Measurements from ENCODE around the gene ATP6V0B. TPM values are rescaled to one million over a fixed set of nuclear protein-coding genes. Genes with fewer than 3 reads are reported as not detected.

The ATP6V0B gene
- total RNA-seq, 4 donors from 2014 or later = 135 to 180 (median 169) TPM

- WGBS, 2 donors = 96% methylated on average over 15 to 17 of the region's 20 CpGs
- TF ChIP-seq POLR2A (IDR thresholded peaks at IDR 0.05) (no peak), CTCF (IDR thresholded peaks at IDR 0.05) (no peak)
- intact Hi-C loops (cut with DNase I; ENCODE audit: low total_unique reads) = no loop called here
- no peak overlapping the region for H3K4me3 ChIP-seq (ENCODE audit: low read depth, poor library complexity, severe bottlenecking)
- DNase-seq (ENCODE audit: low spot score in 2 of 2) = no peak
Measured at GRCh38 chr1:43981636-43982035, 6.9 kb downstream of the ATP6V0B start.

GRCh38 chr1:43982241-43982640 lies 7.5 kb downstream of the ATP6V0B start:
- intact Hi-C loops (cut with DNase I; ENCODE audit: low total_unique reads) = no loop called here
- WGBS, 2 donors = 89 to 91% methylated on average over 4 to 5 of the region's 8 CpGs
- no peak overlapping the region for H3K4me3 ChIP-seq (ENCODE audit: low read depth, poor library complexity, severe bottlenecking)
- TF ChIP-seq POLR2A (IDR thresholded peaks at IDR 0.05) (no peak), CTCF (IDR thresholded peaks at IDR 0.05) (no peak)
- DNase-seq (ENCODE audit: low spot score in 2 of 2) = no peak

GRCh38 chr1:43982808-43983207 lies 8.0 kb downstream of the ATP6V0B start:
- intact Hi-C loops (cut with DNase I; ENCODE audit: low total_unique reads) = no loop called here
- 82 to 83% methylated on average over 15 of the region's 15 CpGs for WGBS, 2 donors
- TF ChIP-seq POLR2A (IDR thresholded peaks at IDR 0.05) (no peak), CTCF (IDR thresholded peaks at IDR 0.05) (no peak)
- DNase-seq (ENCODE audit: low spot score in 2 of 2) = no peak
- H3K4me3 ChIP-seq (ENCODE audit: low read depth, poor library complexity, severe bottlenecking) = no peak overlapping the region

GRCh38 chr1:43983253-43983899 lies 8.6 kb downstream of the ATP6V0B start:
- H3K4me3 ChIP-seq (ENCODE audit: low read depth, poor library complexity, severe bottlenecking) = no peak overlapping the region
- DNase-seq (ENCODE audit: low spot score in 2 of 2) = no peak
- intact Hi-C loops (cut with DNase I; ENCODE audit: low total_unique reads) = no loop called here
- TF ChIP-seq POLR2A (IDR thresholded peaks at IDR 0.05) (no peak), CTCF (IDR thresholded peaks at IDR 0.05) (no peak)
- 76 to 83% methylated on average over 12 of the region's 12 CpGs for WGBS, 2 donors

GRCh38 chr1:43984855-43985254 lies 10.1 kb downstream of the ATP6V0B start:
- TF ChIP-seq POLR2A (IDR thresholded peaks at IDR 0.05) = no peak
- no peak for TF ChIP-seq CTCF (IDR thresholded peaks at IDR 0.05)
- DNase-seq (ENCODE audit: low spot score in 2 of 2) = no peak
- WGBS, 2 donors = 94 to 97% methylated on average over 15 to 16 of the region's 16 CpGs
- intact Hi-C loops (cut with DNase I; ENCODE audit: low total_unique reads) = no loop called here
- no peak overlapping the region for H3K4me3 ChIP-seq (ENCODE audit: low read depth, poor library complexity, severe bottlenecking)

Measured in lower leg skin (tissue), 4 donors.